Colonic mucosa (tissue), 4 donors: Measurements from ENCODE around the gene CLEC4E. TPM values are rescaled to one million over a fixed set of nuclear protein-coding genes. Genes with fewer than 3 reads are reported as not detected.

Experiments
- DNase-seq: peaks from one replicate; pipeline ENCODE4 v3.0.0-alpha.2; 2020
- H3K27ac ChIP-seq: fragments of 200-600 bp; one replicate; pipeline ENCODE4 v1.8.0; 2021
- H3K27me3 ChIP-seq: fragments of 200-600 bp; one replicate; pipeline ENCODE4 v1.8.0; 2021
- H3K36me3 ChIP-seq: fragments of 200-600 bp; one replicate; pipeline ENCODE4 v1.8.0; 2021
- H3K4me1 ChIP-seq: fragments of 200-600 bp; one replicate; pipeline ENCODE4 v1.8.0; 2021; ENCODE audit warnings: mild to moderate bottlenecking
- H3K4me3 ChIP-seq: fragments of 200-600 bp; one replicate; pipeline ENCODE4 v1.8.0; 2021
- H3K9ac ChIP-seq, 2 donors: one replicate each; pipeline ENCODE4 v1.7.0; 2013; ENCODE audit warnings: control low read depth in 2 of 2, low read depth in 2 of 2, low read length in 2 of 2
- H3K9me3 ChIP-seq: fragments of 200-600 bp; one replicate; pipeline ENCODE4 v1.8.0; 2021
- CTCF ChIP-seq: fragments of 200-600 bp; IDR thresholded peaks from one replicate; pipeline ENCODE4 v1.8.0; 2022; ENCODE audit warnings: antibody characterized with exemption, mild to moderate bottlenecking
- intact Hi-C: fragments of 100-400 bp; cut with DNase I; formaldehyde crosslinking; loops from one replicate; pipeline ENCODE4 v1.14.1; 2022
- total RNA-seq, 2 donors: library from RNA; stranded (reverse); fragmentation: NEBNext Ultra II Directional in 1 of 2; extraction: Animal tissue kit (Norgen Biotek cat#: 25700) in 1 of 2; gene quantifications; one replicate each; pipeline ENCODE4 v1.2.1, GENCODE V29; 2021
- donor health status: healthy.
- donor health status: DM: no; HTN: no; CAD: no.
- donor health status: DM: no; HTN: no; CAD: no.

The CLEC4E gene
- total RNA-seq, 2 donors from 2014 or later = 1.5 TPM; not detected in 1

- Histone ChIP-seq H3K27ac (no peak overlapping the region), H3K9ac (no peak overlapping the region), H3K36me3 (no peaks in the 10 kb centered on the region), H3K4me1 (no peaks in the 10 kb centered on the region), H3K9me3 (no peaks in the 10 kb centered on the region), H3K27me3 (no peaks in the 10 kb centered on the region), H3K4me3 (no peak overlapping the region)
- TF ChIP-seq CTCF = no peak
- intact Hi-C loops = no loop called here
- no peak for DNase-seq
These were observed 20.3 kb upstream of the CLEC4E start for GRCh38 chr12:8561011-8561410.

GRCh38 chr12:8559676-8560075 is 19.0 kb upstream of the CLEC4E start:
- no peak overlapping the region for H3K9ac ChIP-seq
- H3K27me3 ChIP-seq = no peaks in the 10 kb centered on the region
- H3K27ac ChIP-seq = no peak overlapping the region
- no peak for TF ChIP-seq CTCF
- intact Hi-C loops = no loop called here
- H3K4me1 ChIP-seq = no peaks in the 10 kb centered on the region
- no peaks in the 10 kb centered on the region for H3K36me3 ChIP-seq
- H3K4me3 ChIP-seq = no peak overlapping the region
- DNase-seq = no peak
- no peaks in the 10 kb centered on the region for H3K9me3 ChIP-seq

- no peaks in the 10 kb centered on the region for H3K4me1 ChIP-seq
- no peaks in the 10 kb centered on the region for H3K27me3 ChIP-seq
- DNase-seq = no peak
- intact Hi-C loops = no loop called here
- no peak for TF ChIP-seq CTCF
- H3K4me3 ChIP-seq = no peak overlapping the region
- H3K27ac ChIP-seq = no peak overlapping the region
- H3K36me3 ChIP-seq = no peaks in the 10 kb centered on the region
- H3K9ac ChIP-seq = no peak overlapping the region
- no peaks in the 10 kb centered on the region for H3K9me3 ChIP-seq
These were observed 15.9 kb upstream of the CLEC4E start for GRCh38 chr12:8556531-8557097.

GRCh38 chr12:8554451-8555195 is 13.9 kb upstream of the CLEC4E start:
- no peak for TF ChIP-seq CTCF
- Histone ChIP-seq H3K9ac (no peak overlapping the region), H3K27ac (no peak overlapping the region), H3K9me3 (no peaks in the 10 kb centered on the region), H3K27me3 (no peaks in the 10 kb centered on the region), H3K4me3 (no peak overlapping the region), H3K4me1 (no peaks in the 10 kb centered on the region), H3K36me3 (no peaks in the 10 kb centered on the region)
- no peak for DNase-seq
- intact Hi-C loops = no loop called here

- intact Hi-C loops = no loop called here
- Histone ChIP-seq H3K9me3 (no peaks in the 10 kb centered on the region), H3K27me3 (no peaks in the 10 kb centered on the region), H3K36me3 (no peaks in the 10 kb centered on the region), H3K4me3 (no peak overlapping the region), H3K27ac (no peak overlapping the region), H3K4me1 (no peaks in the 10 kb centered on the region), H3K9ac (no peak overlapping the region)
- no peak for DNase-seq
- TF ChIP-seq CTCF = no peak
These were observed 12.5 kb upstream of the CLEC4E start for GRCh38 chr12:8553088-8553627.
